Immature natural killer cell (primary cell): Measurements from ENCODE around the gene PLEKHH1. TPM values are rescaled to one million over a fixed set of nuclear protein-coding genes. Genes with fewer than 3 reads are reported as not detected.

ENCODE experiments used
- DNase-seq, 3 donors: peaks; one replicate each; pipeline ENCODE4 v3.0.0; 2022; ENCODE audit warnings: mixed read lengths in 1 of 3
- H3K27ac Mint-ChIP-seq, 6 donors: one replicate each; pipeline ENCODE4 v1.8.0; 2020; ENCODE audit warnings: mixed read lengths in 6 of 6, mild to moderate bottlenecking in 5 of 6, inconsistent platforms in 4 of 6, moderate library complexity in 3 of 6
- H3K27me3 Mint-ChIP-seq, 3 donors: one replicate each; pipeline ENCODE4 v1.8.0; 2020 to 2021; ENCODE audit warnings: low read depth in 3 of 3, mild to moderate bottlenecking in 3 of 3, mixed read lengths in 3 of 3, moderate library complexity in 3 of 3, inconsistent platforms in 1 of 3
- H3K36me3 Mint-ChIP-seq, 3 donors: one replicate each; pipeline ENCODE4 v1.8.0; 2020; ENCODE audit warnings: mixed read lengths in 3 of 3, inconsistent platforms in 2 of 3, mild to moderate bottlenecking in 2 of 3
- H3K4me1 Mint-ChIP-seq, 2 donors: one replicate each; pipeline ENCODE4 v1.8.0; 2020; ENCODE audit warnings: inconsistent platforms in 2 of 2, mild to moderate bottlenecking in 2 of 2, mixed read lengths in 2 of 2, moderate library complexity in 1 of 2
- H3K4me3 Mint-ChIP-seq, 5 donors: one replicate each; pipeline ENCODE4 v1.8.0; 2020; ENCODE audit warnings: mild to moderate bottlenecking in 5 of 5, mixed read lengths in 5 of 5, inconsistent platforms in 3 of 5, moderate library complexity in 3 of 5
- H3K9me3 Mint-ChIP-seq, 6 donors: one replicate each; pipeline ENCODE4 v1.8.0; 2020; ENCODE audit warnings: mild to moderate bottlenecking in 6 of 6, mixed read lengths in 6 of 6, inconsistent platforms in 4 of 6, moderate library complexity in 3 of 6
- polyA plus RNA-seq, 3 donors: library from polyadenylated mRNA; unstranded; fragments of 300-500 nt; fragmentation: Illumina TruSeq; gene quantifications; one replicate each; pipeline ENCODE4 v1.2.3, GENCODE V29; 2021

PLEKHH1 gene
- polyA plus RNA-seq = under 1 TPM in 1 of 3 donors, not detected in 2; 0.22 TPM

- Mint-ChIP-seq H3K4me3 (peak within 1 kb of the TSS; percentile 47 to 72 (median 68)), H3K27ac (no peak within 1 kb of the TSS), H3K27me3 (peaks cover 2 to 11% (median 8%) of the 10 kb centered on the region in 3 donors), H3K4me1 (peaks cover 0 to 4% of the 10 kb centered on the region in 2 donors), H3K9me3 (no peaks in the 10 kb centered on the region), H3K36me3 (no peaks in the 10 kb centered on the region)
- DNase-seq = peak; percentile 23 to 27 (median 25)
Measured at GRCh38 chr14:67532998-67533753, at the start of gene PLEKHH1. TSS of gene PLEKHH1 (plus strand) at chr14:67533290. CDS start at chr14:67541868, 8,578 bp downstream.

GRCh38 chr14:67483579-67484285 is 49.4 kb upstream of the PLEKHH1 start:
- peaks cover 7 to 27% (median 20%) of the 10 kb centered on the region in 3 donors for H3K36me3 Mint-ChIP-seq
- H3K27me3 Mint-ChIP-seq = peaks cover 4 to 10% (median 5%) of the 10 kb centered on the region in 3 donors
- H3K4me1 Mint-ChIP-seq = peaks cover 74 to 82% of the 10 kb centered on the region in 2 donors
- no peaks in the 10 kb centered on the region for H3K9me3 Mint-ChIP-seq
- H3K27ac Mint-ChIP-seq = peak overlapping the region in 4 of 6 donors; percentile 12 to 80 (median 44)
- DNase-seq = no peak
- H3K4me3 Mint-ChIP-seq = peak overlapping the region in 1 of 5 donors; percentile 10

- H3K4me1 Mint-ChIP-seq = peaks cover 79 to 88% of the 10 kb centered on the region in 2 donors
- peak overlapping the region in 3 of 5 donors; percentile 42 to 65 (median 43) for H3K4me3 Mint-ChIP-seq
- peak overlapping the region; percentile 28 to 65 (median 50) for H3K27ac Mint-ChIP-seq
- H3K36me3 Mint-ChIP-seq = peaks cover 7 to 27% (median 20%) of the 10 kb centered on the region in 3 donors
- peaks cover 4 to 11% (median 7%) of the 10 kb centered on the region in 3 donors for H3K27me3 Mint-ChIP-seq
- no peak for DNase-seq
- no peaks in the 10 kb centered on the region for H3K9me3 Mint-ChIP-seq
Measured at GRCh38 chr14:67485501-67486095, 47.5 kb upstream of the PLEKHH1 start.

GRCh38 chr14:67486890-67487289 is 46.2 kb upstream of the PLEKHH1 start:
- Mint-ChIP-seq H3K27me3 (peaks cover 4 to 13% (median 7%) of the 10 kb centered on the region in 3 donors), H3K4me3 (peak overlapping the region in 4 of 5 donors; percentile 27 to 99 (median 95))
- no peak for DNase-seq

GRCh38 chr14:67487332-67487731 is 45.8 kb upstream of the PLEKHH1 start:
- Mint-ChIP-seq H3K36me3 (peaks cover 7 to 27% (median 20%) of the 10 kb centered on the region in 3 donors), H3K27me3 (peaks cover 4 to 13% (median 7%) of the 10 kb centered on the region in 3 donors), H3K9me3 (peaks cover 0 to 2% (median 0%) of the 10 kb centered on the region in 6 donors)

More at GRCh38 chr14:67486890-67487289, 46.2 kb upstream of the PLEKHH1 start:
- H3K4me1 Mint-ChIP-seq = peaks cover 73 to 83% of the 10 kb centered on the region in 2 donors
- H3K9me3 Mint-ChIP-seq = peaks cover 0 to 2% (median 0%) of the 10 kb centered on the region in 6 donors
- peaks cover 7 to 27% (median 20%) of the 10 kb centered on the region in 3 donors for H3K36me3 Mint-ChIP-seq
- H3K27ac Mint-ChIP-seq = peak overlapping the region; percentile 65 to 99 (median 98)

GRCh38 chr14:67487937-67488893 is 44.9 kb upstream of the PLEKHH1 start, which contains the start of gene TMEM229B:
TSS of gene TMEM229B (minus strand) at chr14:67488721. CDS start at chr14:67473923, 14,798 bp downstream.
- peak; percentile 85 to 86 (median 86) for DNase-seq
- Mint-ChIP-seq H3K9me3 (peaks cover 2 to 8% (median 7%) of the 10 kb centered on the region in 6 donors), H3K27ac (peak within 1 kb of the TSS; percentile 96 to 99 (median 98)), H3K27me3 (peaks cover 4 to 13% (median 7%) of the 10 kb centered on the region in 3 donors), H3K36me3 (peaks cover 13 to 33% (median 26%) of the 10 kb centered on the region in 3 donors), H3K4me3 (peak within 1 kb of the TSS; percentile 93 to 99 (median 98)), H3K4me1 (peaks cover 64 to 88% of the 10 kb centered on the region in 2 donors)

More at GRCh38 chr14:67487332-67487731, 45.8 kb upstream of the PLEKHH1 start:
- Mint-ChIP-seq H3K27ac (peak overlapping the region; percentile 96 to 99 (median 98)), H3K4me1 (peaks cover 68 to 82% of the 10 kb centered on the region in 2 donors), H3K4me3 (peak overlapping the region; percentile 93 to 99 (median 98))
- no peak for DNase-seq

GRCh38 chr14:67490196-67490595 is 42.9 kb upstream of the PLEKHH1 start:
- Mint-ChIP-seq H3K9me3 (peaks cover 2 to 11% (median 8%) of the 10 kb centered on the region in 6 donors), H3K36me3 (peaks cover 14 to 37% (median 20%) of the 10 kb centered on the region in 3 donors), H3K27me3 (peaks cover 4 to 13% (median 7%) of the 10 kb centered on the region in 3 donors), H3K4me1 (peaks cover 52 to 68% of the 10 kb centered on the region in 2 donors), H3K4me3 (peak overlapping the region in 1 of 5 donors; percentile 83), H3K27ac (peak overlapping the region; percentile 28 to 98 (median 96))
- DNase-seq = no peak

GRCh38 chr14:67491285-67491684 is 41.8 kb upstream of the PLEKHH1 start:
- peaks cover 42 to 57% of the 10 kb centered on the region in 2 donors for H3K4me1 Mint-ChIP-seq
- peaks cover 4 to 13% (median 7%) of the 10 kb centered on the region in 3 donors for H3K27me3 Mint-ChIP-seq
- DNase-seq = no peak
- H3K27ac Mint-ChIP-seq = peak overlapping the region in 5 of 6 donors; percentile 34 to 98 (median 71)
- H3K4me3 Mint-ChIP-seq = no peak overlapping the region
- peaks cover 10 to 26% (median 15%) of the 10 kb centered on the region in 3 donors for H3K36me3 Mint-ChIP-seq
- peaks cover 2 to 11% (median 8%) of the 10 kb centered on the region in 6 donors for H3K9me3 Mint-ChIP-seq

GRCh38 chr14:67491741-67492507 is 41.2 kb upstream of the PLEKHH1 start:
- peaks cover 35 to 51% of the 10 kb centered on the region in 2 donors for H3K4me1 Mint-ChIP-seq

GRCh38 chr14:67492538-67492937 is 40.6 kb upstream of the PLEKHH1 start:
- no peak for DNase-seq
- no peak overlapping the region for H3K4me3 Mint-ChIP-seq
- H3K27ac Mint-ChIP-seq = peak overlapping the region in 2 of 6 donors; percentile 28 to 58
- H3K9me3 Mint-ChIP-seq = peaks cover 2 to 11% (median 8%) of the 10 kb centered on the region in 6 donors
- peaks cover 7 to 17% (median 11%) of the 10 kb centered on the region in 3 donors for H3K36me3 Mint-ChIP-seq
- peaks cover 4 to 13% (median 7%) of the 10 kb centered on the region in 3 donors for H3K27me3 Mint-ChIP-seq
- peaks cover 29 to 45% of the 10 kb centered on the region in 2 donors for H3K4me1 Mint-ChIP-seq

More at GRCh38 chr14:67491741-67492507, 41.2 kb upstream of the PLEKHH1 start:
- no peak overlapping the region for H3K4me3 Mint-ChIP-seq
- DNase-seq = no peak
- H3K9me3 Mint-ChIP-seq = peaks cover 2 to 11% (median 8%) of the 10 kb centered on the region in 6 donors
- H3K27ac Mint-ChIP-seq = peak overlapping the region in 3 of 6 donors; percentile 21 to 34 (median 34)
- H3K36me3 Mint-ChIP-seq = peaks cover 7 to 21% (median 12%) of the 10 kb centered on the region in 3 donors
- H3K27me3 Mint-ChIP-seq = peaks cover 4 to 13% (median 7%) of the 10 kb centered on the region in 3 donors

- H3K4me3 Mint-ChIP-seq = no peak overlapping the region
- peaks cover 2 to 11% (median 8%) of the 10 kb centered on the region in 6 donors for H3K9me3 Mint-ChIP-seq
- H3K27me3 Mint-ChIP-seq = peaks cover 4 to 8% (median 7%) of the 10 kb centered on the region in 3 donors
- H3K36me3 Mint-ChIP-seq = peaks cover 7 to 17% (median 9%) of the 10 kb centered on the region in 3 donors
- H3K4me1 Mint-ChIP-seq = peaks cover 23 to 38% of the 10 kb centered on the region in 2 donors
- no peak for DNase-seq
- peak overlapping the region in 2 of 6 donors; percentile 28 to 58 for H3K27ac Mint-ChIP-seq
Measured at GRCh38 chr14:67493092-67493717, 39.9 kb upstream of the PLEKHH1 start.
